ENCODE measurements around the gene GADL1. TPM values are rescaled to one million over a fixed set of nuclear protein-coding genes. Genes with fewer than 3 reads are reported as not detected.

GADL1 gene
- total RNA-seq, 1 experiment from 2014 or later: 0.08 TPM

GRCh38 chr3:30743641-30744317, 150.7 kb downstream of the GADL1 start:
- H3K4me1 ChIP-seq: no peaks in the 10 kb centered on the region
- H3K27ac ChIP-seq: no peak overlapping the region
- no peaks in the 10 kb centered on the region for H3K36me3 ChIP-seq
- DNase-seq: no peak
- no peak overlapping the region for H3K4me3 ChIP-seq
- H3K9me3 ChIP-seq (replicated peaks): no peaks in the 10 kb centered on the region
- H3K27me3 ChIP-seq: no peaks in the 10 kb centered on the region

- H3K27ac ChIP-seq: no peak overlapping the region
- DNase-seq: no peak
Measured at GRCh38 chr3:30742796-30743619, 151.5 kb downstream of the GADL1 start.

GRCh38 chr3:30741889-30742288, 152.6 kb downstream of the GADL1 start:
- no peaks in the 10 kb centered on the region for H3K4me1 ChIP-seq
- no peaks in the 10 kb centered on the region for H3K27me3 ChIP-seq
- DNase-seq: peak; percentile 2 to 19
- no peaks in the 10 kb centered on the region for H3K36me3 ChIP-seq
- H3K27ac ChIP-seq: no peak overlapping the region
- H3K4me3 ChIP-seq: no peak overlapping the region
- no peaks in the 10 kb centered on the region for H3K9me3 ChIP-seq (replicated peaks)

More at GRCh38 chr3:30742796-30743619, 151.5 kb downstream of the GADL1 start:
- no peaks in the 10 kb centered on the region for H3K4me1 ChIP-seq
- H3K4me3 ChIP-seq: no peak overlapping the region
- no peaks in the 10 kb centered on the region for H3K27me3 ChIP-seq
- H3K9me3 ChIP-seq (replicated peaks): no peaks in the 10 kb centered on the region
- H3K36me3 ChIP-seq: no peaks in the 10 kb centered on the region

- no peaks in the 10 kb centered on the region for H3K27me3 ChIP-seq
- H3K9me3 ChIP-seq (replicated peaks): no peaks in the 10 kb centered on the region
- H3K27ac ChIP-seq: no peak overlapping the region
- no peak overlapping the region for H3K4me3 ChIP-seq
- no peaks in the 10 kb centered on the region for H3K36me3 ChIP-seq
- no peak for DNase-seq
- no peaks in the 10 kb centered on the region for H3K4me1 ChIP-seq
Measured at GRCh38 chr3:30738605-30739004, 155.9 kb downstream of the GADL1 start.

GRCh38 chr3:30737743-30738499, 156.5 kb downstream of the GADL1 start:
- Histone ChIP-seq H3K27me3 (no peaks in the 10 kb centered on the region), H3K4me3 (no peak overlapping the region), H3K27ac (no peak overlapping the region), H3K9me3 (replicated peaks) (no peaks in the 10 kb centered on the region), H3K4me1 (no peaks in the 10 kb centered on the region), H3K36me3 (no peaks in the 10 kb centered on the region)
- no peak for DNase-seq

GRCh38 chr3:30733696-30734095, 160.8 kb downstream of the GADL1 start:
- no peak overlapping the region for H3K27ac ChIP-seq
- no peaks in the 10 kb centered on the region for H3K36me3 ChIP-seq
- no peak for DNase-seq
- H3K4me1 ChIP-seq: no peaks in the 10 kb centered on the region
- no peak overlapping the region for H3K4me3 ChIP-seq
- H3K27me3 ChIP-seq: no peaks in the 10 kb centered on the region
- no peaks in the 10 kb centered on the region for H3K9me3 ChIP-seq (replicated peaks)

GRCh38 chr3:30733209-30733608, 161.3 kb downstream of the GADL1 start:
- H3K9me3 ChIP-seq (replicated peaks): no peaks in the 10 kb centered on the region
- H3K27ac ChIP-seq: no peak overlapping the region
- no peak overlapping the region for H3K4me3 ChIP-seq
- DNase-seq: no peak
- no peaks in the 10 kb centered on the region for H3K27me3 ChIP-seq
- H3K36me3 ChIP-seq: no peaks in the 10 kb centered on the region
- no peaks in the 10 kb centered on the region for H3K4me1 ChIP-seq

GRCh38 chr3:30730967-30731366, 163.5 kb downstream of the GADL1 start:
- no peak overlapping the region for H3K27ac ChIP-seq
- no peak overlapping the region for H3K4me3 ChIP-seq
- H3K36me3 ChIP-seq: no peaks in the 10 kb centered on the region
- H3K9me3 ChIP-seq (replicated peaks): no peaks in the 10 kb centered on the region
- no peak for DNase-seq
- H3K27me3 ChIP-seq: no peaks in the 10 kb centered on the region
- H3K4me1 ChIP-seq: no peaks in the 10 kb centered on the region

GRCh38 chr3:30729936-30730335, 164.5 kb downstream of the GADL1 start:
- H3K4me1 ChIP-seq: no peaks in the 10 kb centered on the region
- DNase-seq: no peak
- H3K27me3 ChIP-seq: no peaks in the 10 kb centered on the region
- no peak overlapping the region for H3K4me3 ChIP-seq
- H3K9me3 ChIP-seq (replicated peaks): no peaks in the 10 kb centered on the region
- H3K36me3 ChIP-seq: no peaks in the 10 kb centered on the region
- H3K27ac ChIP-seq: no peak overlapping the region

GRCh38 chr3:30729512-30729911, 164.9 kb downstream of the GADL1 start:
- no peak for DNase-seq
- H3K4me1 ChIP-seq: no peaks in the 10 kb centered on the region
- H3K9me3 ChIP-seq (replicated peaks): no peaks in the 10 kb centered on the region
- H3K27me3 ChIP-seq: no peaks in the 10 kb centered on the region
- H3K27ac ChIP-seq: no peak overlapping the region
- H3K4me3 ChIP-seq: no peak overlapping the region
- no peaks in the 10 kb centered on the region for H3K36me3 ChIP-seq

GRCh38 chr3:30728143-30728542, 166.3 kb downstream of the GADL1 start:
- Histone ChIP-seq H3K4me1 (no peaks in the 10 kb centered on the region), H3K27ac (no peak overlapping the region), H3K36me3 (no peaks in the 10 kb centered on the region), H3K27me3 (no peaks in the 10 kb centered on the region), H3K9me3 (replicated peaks) (no peaks in the 10 kb centered on the region), H3K4me3 (no peak overlapping the region)
- DNase-seq: no peak

- no peak for DNase-seq
- Histone ChIP-seq H3K4me3 (no peak overlapping the region), H3K4me1 (no peaks in the 10 kb centered on the region), H3K27me3 (no peaks in the 10 kb centered on the region), H3K36me3 (no peaks in the 10 kb centered on the region), H3K27ac (no peak overlapping the region), H3K9me3 (replicated peaks) (no peaks in the 10 kb centered on the region)
Measured at GRCh38 chr3:30724863-30725262, 169.6 kb downstream of the GADL1 start.

GRCh38 chr3:30723211-30723610, 171.2 kb downstream of the GADL1 start:
- Histone ChIP-seq H3K4me1 (no peaks in the 10 kb centered on the region), H3K4me3 (no peak overlapping the region), H3K27ac (no peak overlapping the region), H3K27me3 (no peaks in the 10 kb centered on the region), H3K36me3 (no peaks in the 10 kb centered on the region), H3K9me3 (replicated peaks) (no peaks in the 10 kb centered on the region)
- DNase-seq: no peak

- DNase-seq: no peak
- no peaks in the 10 kb centered on the region for H3K36me3 ChIP-seq
- no peaks in the 10 kb centered on the region for H3K4me1 ChIP-seq
- no peak overlapping the region for H3K4me3 ChIP-seq
- H3K9me3 ChIP-seq (replicated peaks): no peaks in the 10 kb centered on the region
- no peaks in the 10 kb centered on the region for H3K27me3 ChIP-seq
- no peak overlapping the region for H3K27ac ChIP-seq
Measured at GRCh38 chr3:30721314-30721634, 173.2 kb downstream of the GADL1 start.

GRCh38 chr3:30720586-30721313, 173.7 kb downstream of the GADL1 start:
- H3K36me3 ChIP-seq: no peaks in the 10 kb centered on the region
- H3K4me1 ChIP-seq: no peaks in the 10 kb centered on the region
- no peak overlapping the region for H3K4me3 ChIP-seq
- no peak for DNase-seq
- no peak overlapping the region for H3K27ac ChIP-seq
- no peaks in the 10 kb centered on the region for H3K9me3 ChIP-seq (replicated peaks)
- H3K27me3 ChIP-seq: no peaks in the 10 kb centered on the region
